GM21526 (cell line): ENCODE measurements around the gene PATL2.
A peak's percentile ranks its signal among the peaks of the same experiment; 100 is the strongest.
"Not testable (repeated sequence)": the region's sequence is repeated elsewhere in the genome, so short reads cannot be mapped to it uniquely, and the experiment has no call there.

Source experiments
- ATAC-seq: cut with Tn5 transposase; IDR thresholded peaks from one replicate; pipeline ENCODE4 v1.9.1; 2021; ENCODE audit warnings: moderate library complexity; ENCODE audit not compliant: unreplicated experiment, low FRiP score

The PATL2 gene

GRCh38 chr15:44720000-44720435 is 8.9 kb upstream of the PATL2 start:
- not testable (repeated sequence) for ATAC-seq

GRCh38 chr15:44719293-44719999 is 8.3 kb upstream of the PATL2 start:
- peak; percentile 45 for ATAC-seq

DNA sequence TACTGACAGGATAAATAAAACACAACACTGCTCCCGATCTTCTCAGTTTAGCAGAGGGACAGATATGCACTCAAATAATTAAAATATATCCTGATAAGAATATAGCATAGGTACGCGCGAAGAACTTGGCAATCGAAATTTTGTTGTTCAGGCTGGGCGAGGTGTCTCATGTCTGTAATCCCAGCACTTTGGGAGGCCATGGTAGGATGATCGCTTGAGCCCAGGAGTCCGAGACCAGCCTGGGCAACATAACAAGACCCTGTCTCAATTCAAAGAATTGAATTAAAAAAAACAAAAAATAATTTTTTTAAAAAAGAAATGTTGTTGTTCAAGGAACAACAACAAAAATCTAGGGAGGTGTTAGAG is 7.8 kb upstream of the PATL2 start:
- no peak for ATAC-seq

GRCh38 chr15:44718180-44718926 is 7.2 kb upstream of the PATL2 start:
- no peak for ATAC-seq

GRCh38 chr15:44716983-44717602 is 6.0 kb upstream of the PATL2 start:
- no peak for ATAC-seq

DNA sequence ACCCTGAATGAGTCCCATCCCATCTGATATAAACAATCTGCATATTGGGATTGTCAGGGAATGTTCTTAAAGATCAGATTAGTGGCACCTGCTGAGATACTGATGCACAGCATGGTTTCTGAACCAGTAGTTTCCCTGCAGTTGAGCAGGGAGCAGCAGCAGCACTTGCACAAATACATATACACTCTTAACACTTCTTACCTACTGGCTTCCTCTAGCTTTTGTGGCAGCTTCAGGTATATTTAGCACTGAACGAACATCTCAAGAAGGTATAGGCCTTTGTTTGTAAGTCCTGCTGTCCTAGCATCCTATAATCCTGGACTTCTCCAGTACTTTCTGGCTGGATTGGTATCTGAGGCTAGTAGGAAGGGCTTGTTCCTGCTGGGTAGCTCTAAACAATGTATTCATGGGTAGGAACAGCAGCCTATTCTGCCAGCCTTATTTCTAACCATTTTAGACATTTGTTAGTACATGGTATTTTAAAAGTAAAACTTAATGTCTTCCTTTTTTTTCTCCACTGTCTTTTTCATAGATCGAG is 4.7 kb upstream of the PATL2 start:
- ATAC-seq, result no peak

DNA sequence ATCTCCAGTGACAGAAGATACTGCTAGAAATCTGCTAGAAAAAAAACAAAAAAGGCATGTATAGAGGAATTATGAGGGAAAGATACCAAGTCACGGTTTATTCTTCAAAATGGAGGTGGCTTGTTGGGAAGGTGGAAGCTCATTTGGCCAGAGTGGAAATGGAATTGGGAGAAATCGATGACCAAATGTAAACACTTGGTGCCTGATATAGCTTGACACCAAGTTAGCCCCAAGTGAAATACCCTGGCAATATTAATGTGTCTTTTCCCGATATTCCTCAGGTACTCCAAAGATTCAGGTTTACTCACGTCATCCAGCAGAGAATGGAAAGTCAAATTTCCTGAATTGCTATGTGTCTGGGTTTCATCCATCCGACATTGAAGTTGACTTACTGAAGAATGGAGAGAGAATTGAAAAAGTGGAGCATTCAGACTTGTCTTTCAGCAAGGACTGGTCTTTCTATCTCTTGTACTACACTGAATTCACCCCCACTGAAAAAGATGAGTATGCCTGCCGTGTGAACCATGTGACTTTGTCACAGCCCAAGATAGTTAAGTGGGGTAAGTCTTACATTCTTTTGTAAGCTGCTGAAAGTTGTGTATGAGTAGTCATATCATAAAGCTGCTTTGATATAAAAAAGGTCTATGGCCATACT is 4.1 kb upstream of the PATL2 start:
- no peak for ATAC-seq

- no peak for ATAC-seq
These were observed 2.2 kb upstream of the PATL2 start for GRCh38 chr15:44713006-44713966.

GRCh38 chr15:44712346-44713005 is 1.4 kb upstream of the PATL2 start:
- no peak for ATAC-seq

DNA sequence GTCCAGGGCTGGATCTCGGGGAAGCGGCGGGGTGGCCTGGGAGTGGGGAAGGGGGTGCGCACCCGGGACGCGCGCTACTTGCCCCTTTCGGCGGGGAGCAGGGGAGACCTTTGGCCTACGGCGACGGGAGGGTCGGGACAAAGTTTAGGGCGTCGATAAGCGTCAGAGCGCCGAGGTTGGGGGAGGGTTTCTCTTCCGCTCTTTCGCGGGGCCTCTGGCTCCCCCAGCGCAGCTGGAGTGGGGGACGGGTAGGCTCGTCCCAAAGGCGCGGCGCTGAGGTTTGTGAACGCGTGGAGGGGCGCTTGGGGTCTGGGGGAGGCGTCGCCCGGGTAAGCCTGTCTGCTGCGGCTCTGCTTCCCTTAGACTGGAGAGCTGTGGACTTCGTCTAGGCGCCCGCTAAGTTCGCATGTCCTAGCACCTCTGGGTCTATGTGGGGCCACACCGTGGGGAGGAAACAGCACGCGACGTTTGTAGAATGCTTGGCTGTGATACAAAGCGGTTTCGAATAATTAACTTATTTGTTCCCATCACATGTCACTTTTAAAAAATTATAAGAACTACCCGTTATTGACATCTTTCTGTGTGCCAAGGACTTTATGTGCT is 721 bp upstream of the PATL2 start:
- ATAC-seq, result peak; percentile 8

DNA sequence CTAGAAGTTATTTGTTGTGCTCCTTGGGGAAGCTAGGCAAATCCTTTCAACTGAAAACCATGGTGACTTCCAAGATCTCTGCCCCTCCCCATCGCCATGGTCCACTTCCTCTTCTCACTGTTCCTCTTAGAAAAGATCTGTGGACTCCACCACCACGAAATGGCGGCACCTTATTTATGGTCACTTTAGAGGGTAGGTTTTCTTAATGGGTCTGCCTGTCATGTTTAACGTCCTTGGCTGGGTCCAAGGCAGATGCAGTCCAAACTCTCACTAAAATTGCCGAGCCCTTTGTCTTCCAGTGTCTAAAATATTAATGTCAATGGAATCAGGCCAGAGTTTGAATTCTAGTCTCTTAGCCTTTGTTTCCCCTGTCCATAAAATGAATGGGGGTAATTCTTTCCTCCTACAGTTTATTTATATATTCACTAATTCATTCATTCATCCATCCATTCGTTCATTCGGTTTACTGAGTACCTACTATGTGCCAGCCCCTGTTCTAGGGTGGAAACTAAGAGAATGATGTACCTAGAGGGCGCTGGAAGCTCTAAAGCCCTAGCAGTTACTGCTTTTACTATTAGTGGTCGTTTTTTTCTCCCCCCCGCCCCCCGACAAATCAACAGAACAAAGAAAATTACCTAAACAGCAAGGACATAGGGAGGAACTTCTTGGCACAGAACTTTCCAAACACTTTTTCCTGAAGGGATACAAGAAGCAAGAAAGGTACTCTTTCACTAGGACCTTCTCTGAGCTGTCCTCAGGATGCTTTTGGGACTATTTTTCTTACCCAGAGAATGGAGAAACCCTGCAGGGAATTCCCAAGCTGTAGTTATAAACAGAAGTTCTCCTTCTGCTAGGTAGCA is 657 bp downstream of the PATL2 start:
- no peak for ATAC-seq

GRCh38 chr15:44706946-44707636 is 4.0 kb downstream of the PATL2 start:
- no peak for ATAC-seq

- ATAC-seq, result no peak
These were observed 4.7 kb downstream of the PATL2 start for GRCh38 chr15:44706401-44706800.

DNA sequence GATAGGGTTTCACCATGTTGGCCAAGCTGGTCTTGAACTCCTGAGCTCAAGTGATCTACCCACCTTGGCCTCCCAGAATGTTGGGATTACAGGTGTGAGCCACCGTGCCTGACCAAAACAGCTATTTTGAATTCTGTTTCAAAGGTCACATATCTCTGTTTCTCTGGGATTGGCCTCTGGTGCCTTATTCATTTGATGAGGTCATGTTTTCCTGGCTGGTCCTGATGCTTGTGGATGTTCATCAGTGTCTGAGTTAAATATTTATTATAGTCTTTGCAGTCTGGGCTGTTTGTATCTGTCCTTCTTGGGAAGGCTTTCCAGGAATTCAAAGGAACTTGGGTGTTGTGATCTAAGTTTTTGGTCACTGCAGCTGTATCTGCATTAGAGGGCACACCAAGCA is 5.1 kb downstream of the PATL2 start:
- ATAC-seq, result no peak

- ATAC-seq, result not testable (repeated sequence)
These were observed 10.4 kb downstream of the PATL2 start for GRCh38 chr15:44700676-44701075.

DNA sequence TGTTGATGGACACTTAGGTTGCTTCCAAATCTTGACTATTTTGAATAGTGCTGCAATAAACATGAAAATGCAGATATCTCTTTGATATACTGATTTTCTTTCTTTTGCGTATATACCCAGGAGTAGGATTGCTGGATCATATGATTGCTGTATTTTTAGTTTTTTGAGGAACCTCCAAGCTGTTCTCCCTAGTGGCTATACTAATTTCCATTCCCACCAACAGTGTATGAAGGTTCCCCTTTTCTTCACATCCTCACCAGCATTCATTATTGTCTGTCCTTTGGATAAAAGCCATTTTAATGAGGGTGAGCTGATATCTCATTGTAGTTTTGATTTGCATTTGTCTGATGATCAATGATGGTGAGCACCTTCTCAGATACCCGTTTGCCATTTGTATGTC is 12.5 kb downstream of the PATL2 start:
- ATAC-seq, result no peak

DNA sequence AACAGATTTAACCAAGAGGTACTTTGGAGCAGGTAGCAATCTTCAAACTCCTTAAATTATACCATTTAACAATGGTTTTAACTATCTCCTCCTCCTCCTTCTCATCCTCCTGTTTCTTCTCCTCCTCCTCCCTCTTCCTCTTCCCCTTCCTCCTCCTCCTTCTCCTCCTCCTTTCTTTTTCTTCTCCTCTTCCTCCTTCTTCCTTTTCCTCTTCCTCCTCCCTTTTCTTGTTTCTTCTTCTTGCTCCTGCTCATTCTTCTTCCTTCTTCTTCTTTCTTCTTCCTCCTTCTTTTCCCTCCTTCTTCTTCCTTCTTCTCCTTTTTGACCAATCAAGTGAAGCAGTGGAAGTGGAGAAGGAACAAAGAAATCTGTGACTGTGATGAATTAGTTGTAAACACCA is 14.1 kb downstream of the PATL2 start:
- ATAC-seq, result no peak
